ENCODE measurements around the gene DDAH1. TPM values are rescaled to one million over a fixed set of nuclear protein-coding genes. Genes with fewer than 3 reads are reported as not detected.

Gene DDAH1
- total and polyA plus RNA-seq, 7 donors, result 11.5 to 43.2 (median 25.2) TPM

- Histone ChIP-seq H3K27ac (peak overlapping the region in 2 of 4 donors; percentile 53 to 63), H3K27me3 (no peaks in the 10 kb centered on the region), H3K4me3 (no peak overlapping the region), H3K4me1 (peaks cover 0 to 34% (median 18%) of the 10 kb centered on the region in 4 donors), H3K9me3 (no peaks in the 10 kb centered on the region), H3K36me3 (no peaks in the 10 kb centered on the region)
- no peak for DNase-seq
- intact Hi-C loops (cut with DNase I), result no loop called here
- 76 to 82% methylated on average over 3 of the region's 3 CpGs for WGBS, 2 donors
- TF ChIP-seq POLR2AphosphoS5 (IDR thresholded peaks at IDR 0.05), result no peak
- TF ChIP-seq EP300 (IDR thresholded peaks at IDR 0.05), result no peak
- no peak for TF ChIP-seq CTCF (IDR thresholded peaks at IDR 0.05)
- no peak for TF ChIP-seq POLR2A (IDR thresholded peaks at IDR 0.05)
These were observed 104.0 kb downstream of the DDAH1 start for GRCh38 chr1:85360730-85361493.

- intact Hi-C loops (cut with DNase I), result no loop called here
- peaks cover 0 to 31% (median 17%) of the 10 kb centered on the region in 4 donors for H3K4me1 ChIP-seq
- H3K27me3 ChIP-seq, result no peaks in the 10 kb centered on the region
- no peak for TF ChIP-seq POLR2A (IDR thresholded peaks at IDR 0.05)
- no peak for TF ChIP-seq POLR2AphosphoS5 (IDR thresholded peaks at IDR 0.05)
- no peak for TF ChIP-seq CTCF (IDR thresholded peaks at IDR 0.05)
- TF ChIP-seq EP300 (IDR thresholded peaks at IDR 0.05), result no peak
- peak overlapping the region in 2 of 4 donors; percentile 53 to 63 for H3K27ac ChIP-seq
- no peak overlapping the region for H3K4me3 ChIP-seq
- H3K9me3 ChIP-seq, result no peaks in the 10 kb centered on the region
- DNase-seq, result no peak
- 65 to 79% methylated on average over 1 of the region's 1 CpG for WGBS, 2 donors
- H3K36me3 ChIP-seq, result no peaks in the 10 kb centered on the region
These were observed 104.9 kb downstream of the DDAH1 start for GRCh38 chr1:85359874-85360721.

GRCh38 chr1:85358702-85359438 lies 106.1 kb downstream of the DDAH1 start:
- no peak for DNase-seq
- no peak for TF ChIP-seq POLR2AphosphoS5 (IDR thresholded peaks at IDR 0.05)
- WGBS, 2 donors, result 95 to 96% methylated on average over 5 of the region's 5 CpGs
- no peaks in the 10 kb centered on the region for H3K9me3 ChIP-seq
- intact Hi-C loops (cut with DNase I), result no loop called here
- no peaks in the 10 kb centered on the region for H3K27me3 ChIP-seq
- no peaks in the 10 kb centered on the region for H3K36me3 ChIP-seq
- H3K4me3 ChIP-seq, result no peak overlapping the region
- peaks cover 0 to 26% (median 16%) of the 10 kb centered on the region in 4 donors for H3K4me1 ChIP-seq
- H3K27ac ChIP-seq, result peak overlapping the region in 1 of 4 donors; percentile 63

GRCh38 chr1:85357817-85358216 lies 107.1 kb downstream of the DDAH1 start:
- Histone ChIP-seq H3K27ac (no peak overlapping the region), H3K9me3 (no peaks in the 10 kb centered on the region), H3K36me3 (no peaks in the 10 kb centered on the region), H3K4me3 (no peak overlapping the region), H3K4me1 (peaks cover 0 to 26% (median 16%) of the 10 kb centered on the region in 4 donors), H3K27me3 (no peaks in the 10 kb centered on the region)
- TF ChIP-seq EP300 (IDR thresholded peaks at IDR 0.05) (no peak), CTCF (IDR thresholded peaks at IDR 0.05) (no peak), POLR2AphosphoS5 (IDR thresholded peaks at IDR 0.05) (no peak), POLR2A (IDR thresholded peaks at IDR 0.05) (no peak)
- 94 to 95% methylated on average over 2 of the region's 2 CpGs for WGBS, 2 donors
- DNase-seq, result no peak
- intact Hi-C loops (cut with DNase I), result no loop called here

Measured in sigmoid colon (tissue), 7 donors.